GM19238 (cell line): ENCODE measurements around the gene C1QTNF1.
A peak's percentile ranks its signal among the peaks of the same experiment; 100 is the strongest.

ENCODE experiments used
- DNase-seq: peaks from one replicate; pipeline ENCODE4 v3.0.0; 2011; ENCODE audit warnings: low spot score; ENCODE audit not compliant: insufficient read length

C1QTNF1 gene

GRCh38 chr17:79039171-79039570, 15.2 kb downstream of the C1QTNF1 start:
- no peak for DNase-seq

- DNase-seq = no peak
Observed at GRCh38 chr17:79039886-79040285, 15.9 kb downstream of the C1QTNF1 start.

- no peak for DNase-seq
Observed at GRCh38 chr17:79041041-79041570, 17.1 kb downstream of the C1QTNF1 start.

GRCh38 chr17:79041723-79042420, 17.9 kb downstream of the C1QTNF1 start:
- DNase-seq = no peak

- peak; percentile 37 for DNase-seq
Observed at GRCh38 chr17:79042421-79043190, 18.6 kb downstream of the C1QTNF1 start.

GRCh38 chr17:79043191-79043930, 19.4 kb downstream of the C1QTNF1 start:
- no peak for DNase-seq

- no peak for DNase-seq
Observed at GRCh38 chr17:79043931-79044320, 20.0 kb downstream of the C1QTNF1 start.

GRCh38 chr17:79044462-79044861, 20.5 kb downstream of the C1QTNF1 start:
- no peak for DNase-seq

GRCh38 chr17:79045001-79045729, 21.2 kb downstream of the C1QTNF1 start:
- DNase-seq = no peak

GRCh38 chr17:79045842-79046196, 21.9 kb downstream of the C1QTNF1 start:
- DNase-seq = peak; percentile 74

GRCh38 chr17:79046197-79046915, 22.4 kb downstream of the C1QTNF1 start:
- no peak for DNase-seq

- DNase-seq = no peak
Observed at GRCh38 chr17:79046916-79047280, 22.9 kb downstream of the C1QTNF1 start.

- no peak for DNase-seq
Observed at GRCh38 chr17:79047291-79047920, 23.4 kb downstream of the C1QTNF1 start.

- DNase-seq = no peak
Observed at GRCh38 chr17:79047923-79048825, 24.2 kb downstream of the C1QTNF1 start.

- DNase-seq = no peak
Observed at GRCh38 chr17:79048826-79049755, 25.1 kb downstream of the C1QTNF1 start.

- DNase-seq = no peak
Observed at GRCh38 chr17:79049821-79050220, 25.9 kb downstream of the C1QTNF1 start.

GRCh38 chr17:79050551-79050950, 26.6 kb downstream of the C1QTNF1 start:
- no peak for DNase-seq

GRCh38 chr17:79051306-79051705, 27.3 kb downstream of the C1QTNF1 start:
- no peak for DNase-seq
